Loucy (cell line): ENCODE data around the gene PNMA8C.
A peak's percentile ranks its signal among the peaks of the same experiment; 100 is the strongest.

Experiments
- H2AFZ ChIP-seq: fragments of 200-600 bp; sonication (generic); 2 replicates; pipeline ENCODE4 v1.6.0; 2016; ENCODE audit warnings: antibody characterized with exemption, mild to moderate bottlenecking, low read length, moderate library complexity
- H3F3A ChIP-seq: fragments of 200-600 bp; 2 replicates; pipeline ENCODE4 v1.6.0; 2016; ENCODE audit warnings: antibody characterized with exemption, low read depth, mild to moderate bottlenecking
- H3K27me3 ChIP-seq: fragments of 200-600 bp; sonication (generic); 2 replicates; pipeline ENCODE4 v1.6.1; 2014; ENCODE audit warnings: low read length, mild to moderate bottlenecking; ENCODE audit not compliant: insufficient read depth, poor library complexity, severe bottlenecking
- H3K36me3 ChIP-seq: fragments of 200-600 bp; sonication (generic); 2 replicates; pipeline ENCODE4 v1.6.1; 2016; ENCODE audit warnings: low read length; ENCODE audit not compliant: insufficient read depth
- H3K4me1 ChIP-seq: fragments of 200-600 bp; sonication (generic); 2 replicates; pipeline ENCODE4 v1.5.1; 2014; ENCODE audit warnings: low read length, mild to moderate bottlenecking; ENCODE audit not compliant: insufficient read depth, poor library complexity, severe bottlenecking
- H3K4me2 ChIP-seq: fragments of 200-600 bp; sonication (generic); 2 replicates; pipeline ENCODE4 v1.6.0; 2014; ENCODE audit warnings: antibody characterized with exemption, low read length, low read depth, mild to moderate bottlenecking; ENCODE audit not compliant: poor library complexity, severe bottlenecking
- H3K4me3 ChIP-seq: fragments of 200-600 bp; sonication (generic); 2 replicates; pipeline ENCODE4 v1.5.1; 2014; ENCODE audit warnings: low read length, mild to moderate bottlenecking, mixed read lengths; ENCODE audit not compliant: poor library complexity, severe bottlenecking
- H3K79me2 ChIP-seq: fragments of 200-600 bp; sonication (generic); 2 replicates; pipeline ENCODE4 v1.6.1; 2014; ENCODE audit warnings: low read length; ENCODE audit not compliant: insufficient read depth
- H3K9ac ChIP-seq: fragments of 200-600 bp; sonication (generic); 2 replicates; pipeline ENCODE4 v1.6.0; 2014; ENCODE audit warnings: mild to moderate bottlenecking, low read depth, low read length, moderate library complexity; ENCODE audit not compliant: poor library complexity, severe bottlenecking
- H3K9me2 ChIP-seq: fragments of 200-600 bp; sonication (generic); replicated peaks from 2 replicates; pipeline ENCODE4 v1.6.1; 2016; ENCODE audit warnings: low read depth, low read length, mixed read lengths
- H3K9me3 ChIP-seq: fragments of 200-600 bp; sonication (generic); 2 replicates; pipeline ENCODE4 v1.6.1; 2014; ENCODE audit warnings: mild to moderate bottlenecking, antibody characterized with exemption, low read length, low read depth; ENCODE audit not compliant: insufficient read depth
- H4K20me1 ChIP-seq: fragments of 200-600 bp; sonication (generic); 2 replicates; pipeline ENCODE4 v1.6.0; 2014; ENCODE audit warnings: antibody characterized with exemption, low read length, mild to moderate bottlenecking; ENCODE audit not compliant: insufficient read depth, poor library complexity, severe bottlenecking
- EZH2phosphoT487 ChIP-seq: fragments of 200-600 bp; IDR thresholded peaks from 2 replicates; pipeline ENCODE4 v1.6.1; 2018; ENCODE audit warnings: antibody characterized with exemption, mild to moderate bottlenecking, moderate library complexity, borderline replicate concordance
- TF ChIP-seq, protein P1 (sequence below): fragments of 200-600 bp; sonication (generic); conservative IDR thresholded peaks from 2 replicates; pipeline ENCODE4 v1.5.1; 2014; ENCODE audit warnings: mild to moderate bottlenecking, antibody characterized with exemption, low read length

PNMA8C gene

DNA sequence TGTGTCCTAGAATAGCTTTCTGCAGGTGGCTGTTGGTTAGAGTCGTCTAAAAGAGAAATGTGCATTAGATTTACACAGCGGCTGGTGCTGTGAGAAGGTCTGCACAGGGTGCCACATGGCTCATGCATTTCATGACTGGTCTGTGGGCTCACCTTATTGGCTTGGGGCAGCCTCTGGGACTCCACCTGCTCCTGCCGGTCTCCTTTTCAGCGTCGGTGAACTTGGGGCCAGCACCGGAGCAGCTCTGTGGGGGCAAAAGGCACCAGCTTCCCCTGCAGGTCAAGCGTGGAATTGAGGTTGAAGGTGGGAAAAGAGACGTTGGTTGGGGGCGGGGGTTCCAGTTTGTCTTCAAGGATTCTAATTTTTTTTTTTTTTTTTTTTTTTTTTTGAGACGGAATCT is 3.1 kb upstream of the PNMA8C start:
- TF ChIP-seq EZH2phosphoT487 = no peak
- TF ChIP-seq, protein P1, sequence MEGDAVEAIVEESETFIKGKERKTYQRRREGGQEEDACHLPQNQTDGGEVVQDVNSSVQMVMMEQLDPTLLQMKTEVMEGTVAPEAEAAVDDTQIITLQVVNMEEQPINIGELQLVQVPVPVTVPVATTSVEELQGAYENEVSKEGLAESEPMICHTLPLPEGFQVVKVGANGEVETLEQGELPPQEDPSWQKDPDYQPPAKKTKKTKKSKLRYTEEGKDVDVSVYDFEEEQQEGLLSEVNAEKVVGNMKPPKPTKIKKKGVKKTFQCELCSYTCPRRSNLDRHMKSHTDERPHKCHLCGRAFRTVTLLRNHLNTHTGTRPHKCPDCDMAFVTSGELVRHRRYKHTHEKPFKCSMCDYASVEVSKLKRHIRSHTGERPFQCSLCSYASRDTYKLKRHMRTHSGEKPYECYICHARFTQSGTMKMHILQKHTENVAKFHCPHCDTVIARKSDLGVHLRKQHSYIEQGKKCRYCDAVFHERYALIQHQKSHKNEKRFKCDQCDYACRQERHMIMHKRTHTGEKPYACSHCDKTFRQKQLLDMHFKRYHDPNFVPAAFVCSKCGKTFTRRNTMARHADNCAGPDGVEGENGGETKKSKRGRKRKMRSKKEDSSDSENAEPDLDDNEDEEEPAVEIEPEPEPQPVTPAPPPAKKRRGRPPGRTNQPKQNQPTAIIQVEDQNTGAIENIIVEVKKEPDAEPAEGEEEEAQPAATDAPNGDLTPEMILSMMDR = peak; percentile 35
- Histone ChIP-seq H3K9me3 (no peaks in the 10 kb centered on the region), H3K4me3 (no peak overlapping the region), H2AFZ (no peak overlapping the region), H3K36me3 (no peaks in the 10 kb centered on the region), H3K4me1 (no peaks in the 10 kb centered on the region), H3K79me2 (no peaks in the 10 kb centered on the region), H3K9ac (no peak overlapping the region), H3K27me3 (no peaks in the 10 kb centered on the region), H3K9me2 (no peaks in the 10 kb centered on the region), H4K20me1 (no peaks in the 10 kb centered on the region), H3K4me2 (no peak overlapping the region), H3F3A (no peaks in the 10 kb centered on the region)

DNA sequence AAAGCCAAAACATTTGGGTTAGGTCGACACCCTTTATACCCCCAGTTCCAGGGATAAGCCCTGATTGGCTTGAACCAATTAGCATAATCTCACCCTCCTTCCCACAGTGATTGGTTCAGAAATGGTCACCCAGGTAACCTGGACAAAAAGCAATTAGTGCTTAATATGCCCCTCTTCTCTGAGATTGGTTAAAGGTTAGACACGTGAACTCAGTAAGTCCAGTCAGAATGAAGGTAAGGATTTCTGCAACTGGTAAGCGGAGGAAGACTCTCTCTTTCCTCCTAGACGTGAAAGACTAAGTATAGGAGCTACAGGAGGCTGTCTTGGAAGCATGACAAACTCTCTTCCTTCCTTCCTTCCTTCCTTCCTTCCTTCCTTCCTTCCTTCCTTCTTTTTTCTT is 1.3 kb upstream of the PNMA8C start:
- H4K20me1 ChIP-seq = no peaks in the 10 kb centered on the region
- no peaks in the 10 kb centered on the region for H3K9me2 ChIP-seq
- H3K36me3 ChIP-seq = no peaks in the 10 kb centered on the region
- no peaks in the 10 kb centered on the region for H3K9me3 ChIP-seq
- no peaks in the 10 kb centered on the region for H3F3A ChIP-seq
- no peaks in the 10 kb centered on the region for H3K79me2 ChIP-seq
- H2AFZ ChIP-seq = no peak overlapping the region
- no peaks in the 10 kb centered on the region for H3K27me3 ChIP-seq
- TF ChIP-seq EZH2phosphoT487 = no peak
- TF ChIP-seq, protein P1 = no peak
- H3K4me3 ChIP-seq = no peak overlapping the region
- no peak overlapping the region for H3K4me2 ChIP-seq
- H3K9ac ChIP-seq = no peak overlapping the region
- no peaks in the 10 kb centered on the region for H3K4me1 ChIP-seq

DNA sequence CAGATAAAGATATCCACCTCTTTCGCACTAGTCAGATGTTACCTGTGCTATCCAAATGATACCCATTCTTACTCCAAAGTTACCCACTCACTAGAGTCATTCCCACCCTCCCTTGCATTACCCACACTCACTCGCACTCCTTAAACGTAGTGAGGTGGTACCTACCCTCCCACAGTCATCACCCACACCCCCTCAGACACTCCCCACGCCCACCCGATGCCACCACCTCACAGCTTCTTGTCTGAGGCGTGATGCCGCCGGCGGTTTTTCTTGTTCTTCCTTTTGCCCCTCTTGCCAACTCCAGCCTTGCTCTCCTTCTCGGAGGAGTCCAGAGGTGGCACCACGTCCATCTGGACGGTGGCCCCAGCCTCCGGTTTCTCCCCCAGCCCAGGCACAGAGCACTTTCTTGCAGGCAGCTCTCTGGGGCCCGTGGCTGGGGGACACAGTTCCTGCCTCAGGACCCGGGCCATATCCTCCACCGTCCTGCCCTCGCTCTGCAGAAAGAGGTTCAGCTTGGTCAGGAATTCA is 1.2 kb downstream of the PNMA8C start:
- no peak overlapping the region for H2AFZ ChIP-seq
- no peaks in the 10 kb centered on the region for H4K20me1 ChIP-seq
- H3K9me2 ChIP-seq = no peaks in the 10 kb centered on the region
- H3K4me2 ChIP-seq = no peak overlapping the region
- no peaks in the 10 kb centered on the region for H3K9me3 ChIP-seq
- no peaks in the 10 kb centered on the region for H3K36me3 ChIP-seq
- TF ChIP-seq EZH2phosphoT487 = no peak
- TF ChIP-seq, protein P1 = no peak
- H3K27me3 ChIP-seq = no peaks in the 10 kb centered on the region
- no peaks in the 10 kb centered on the region for H3K4me1 ChIP-seq
- no peak overlapping the region for H3K9ac ChIP-seq
- no peaks in the 10 kb centered on the region for H3K79me2 ChIP-seq
- no peaks in the 10 kb centered on the region for H3F3A ChIP-seq
- no peak overlapping the region for H3K4me3 ChIP-seq
